ENCODE results near the gene PRRT1.
A peak's percentile ranks its signal among the peaks of the same experiment; 100 is the strongest.

PRRT1 gene

GRCh38 chr6:32127717-32128592, 23.8 kb downstream of the PRRT1 start, which contains the start of gene ATF6B:
Gene ATF6B, minus strand, starts transcription at chr6:32128246. Its CDS starts 39 bp downstream, at chr6:32128207.
- TF ChIP-seq, protein P1, sequence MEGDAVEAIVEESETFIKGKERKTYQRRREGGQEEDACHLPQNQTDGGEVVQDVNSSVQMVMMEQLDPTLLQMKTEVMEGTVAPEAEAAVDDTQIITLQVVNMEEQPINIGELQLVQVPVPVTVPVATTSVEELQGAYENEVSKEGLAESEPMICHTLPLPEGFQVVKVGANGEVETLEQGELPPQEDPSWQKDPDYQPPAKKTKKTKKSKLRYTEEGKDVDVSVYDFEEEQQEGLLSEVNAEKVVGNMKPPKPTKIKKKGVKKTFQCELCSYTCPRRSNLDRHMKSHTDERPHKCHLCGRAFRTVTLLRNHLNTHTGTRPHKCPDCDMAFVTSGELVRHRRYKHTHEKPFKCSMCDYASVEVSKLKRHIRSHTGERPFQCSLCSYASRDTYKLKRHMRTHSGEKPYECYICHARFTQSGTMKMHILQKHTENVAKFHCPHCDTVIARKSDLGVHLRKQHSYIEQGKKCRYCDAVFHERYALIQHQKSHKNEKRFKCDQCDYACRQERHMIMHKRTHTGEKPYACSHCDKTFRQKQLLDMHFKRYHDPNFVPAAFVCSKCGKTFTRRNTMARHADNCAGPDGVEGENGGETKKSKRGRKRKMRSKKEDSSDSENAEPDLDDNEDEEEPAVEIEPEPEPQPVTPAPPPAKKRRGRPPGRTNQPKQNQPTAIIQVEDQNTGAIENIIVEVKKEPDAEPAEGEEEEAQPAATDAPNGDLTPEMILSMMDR (IDR thresholded peaks at IDR 0.05), result no peak
- TF ChIP-seq ZFX (IDR thresholded peaks at IDR 0.05; ENCODE audit: borderline replicate concordance), result no peak
- H3K27ac ChIP-seq, result peak within 1 kb of the TSS; percentile 86

DNA sequence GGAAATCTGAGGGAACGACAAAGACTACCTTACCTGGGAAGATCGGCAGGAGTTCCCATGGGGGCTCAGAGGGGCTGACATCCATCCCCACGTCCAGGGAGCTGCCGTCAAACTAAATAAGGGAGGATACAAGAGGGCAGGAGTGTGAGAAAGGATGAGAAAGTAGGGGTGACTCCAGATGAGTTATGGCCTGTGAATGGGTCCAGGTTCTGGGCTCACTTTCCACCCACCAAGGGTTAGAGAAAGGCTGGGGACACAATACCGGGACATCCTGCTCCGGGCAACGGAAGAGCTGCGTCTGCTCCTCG, 24.4 kb downstream of the PRRT1 start:
- H3K27ac ChIP-seq, result peak overlapping the region; percentile 86
- TF ChIP-seq, protein P1 (IDR thresholded peaks at IDR 0.05), result no peak
- no peak for TF ChIP-seq ZFX (IDR thresholded peaks at IDR 0.05; ENCODE audit: borderline replicate concordance)

- peak overlapping the region; percentile 86 for H3K27ac ChIP-seq
- TF ChIP-seq ZFX (IDR thresholded peaks at IDR 0.05; ENCODE audit: borderline replicate concordance), result no peak
- TF ChIP-seq, protein P1 (IDR thresholded peaks at IDR 0.05), result no peak
Measured at GRCh38 chr6:32126880-32127279, 24.9 kb downstream of the PRRT1 start.

DNA sequence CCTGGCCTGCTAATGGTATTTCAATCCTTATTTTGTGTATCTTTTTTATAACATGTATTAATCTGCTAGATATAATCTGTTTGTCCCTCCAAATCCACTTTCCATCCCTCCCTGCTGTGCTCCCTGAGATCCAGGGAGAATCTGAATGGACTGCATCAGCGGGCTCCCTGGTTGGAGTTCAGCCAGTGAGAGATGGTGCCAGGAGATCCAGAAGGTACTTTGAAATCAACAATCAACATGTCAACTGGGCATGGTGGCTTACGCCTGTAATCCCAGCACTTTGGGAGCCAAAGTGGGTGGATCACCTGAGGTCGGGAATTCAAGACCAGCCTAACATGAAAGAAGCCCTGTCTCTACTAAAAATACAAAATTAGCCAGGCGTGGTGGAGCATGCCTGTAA, 28.1 kb downstream of the PRRT1 start:
- no peak overlapping the region for H3K27ac ChIP-seq
- TF ChIP-seq ZFX (IDR thresholded peaks at IDR 0.05; ENCODE audit: borderline replicate concordance), result no peak
- TF ChIP-seq, protein P1 (IDR thresholded peaks at IDR 0.05), result no peak

GRCh38 chr6:32120573-32121059, 31.1 kb downstream of the PRRT1 start:
- no peak overlapping the region for H3K27ac ChIP-seq
- no peak for TF ChIP-seq ZFX (IDR thresholded peaks at IDR 0.05; ENCODE audit: borderline replicate concordance)
- TF ChIP-seq, protein P1 (IDR thresholded peaks at IDR 0.05), result no peak

- peak overlapping the region; percentile 60 for H3K27ac ChIP-seq
- no peak for TF ChIP-seq ZFX (IDR thresholded peaks at IDR 0.05; ENCODE audit: borderline replicate concordance)
- TF ChIP-seq, protein P1 (IDR thresholded peaks at IDR 0.05), result peak; percentile 93
Measured at GRCh38 chr6:32118782-32119628, 32.7 kb downstream of the PRRT1 start.

Data from 22Rv1 (cell line).